Head of caudate nucleus (tissue), 42 donors: ENCODE measurements around the gene TCEAL9.
"Not testable (repeated sequence)": the region's sequence is repeated elsewhere in the genome, so short reads cannot be mapped to it uniquely, and the experiment has no call there.

ENCODE experiments used
- DNase-seq, 42 donors: peaks; one replicate each; pipeline versions ENCODE4 v3.0.0 to v3.0.0-alpha.2; 2020 to 2021; ENCODE audit warnings: mixed read lengths in 7 of 42
- intact Hi-C: fragments of 100-400 bp; cut with DNase I; formaldehyde crosslinking; loops from one replicate; pipeline ENCODE4 v1.15.0; 2022

TCEAL9 gene

GRCh38 chrX:103356130-103356798, at the start of gene TCEAL9:
Gene TCEAL9 (plus strand): TSS chrX:103356506. CDS start chrX:103357685, 1,179 bp downstream.
- DNase-seq, result peak in 40 of 42 donors; percentile 20 to 74 (median 46)
- intact Hi-C loops, result no loop called here

- DNase-seq, result peak in 21 of 42 donors; percentile 2 to 41 (median 14)
- intact Hi-C loops, result no loop called here
Measured at GRCh38 chrX:103309860-103310554, 46.3 kb upstream of the TCEAL9 start.

GRCh38 chrX:103310555-103311398, 45.5 kb upstream of the TCEAL9 start, which contains the start of gene BEX2:
Gene BEX2 (minus strand): TSS chrX:103310990. CDS start chrX:103309976, 1,014 bp downstream.
- intact Hi-C loops, result no loop called here
- DNase-seq, result peak; percentile 81 to 96 (median 88)

GRCh38 chrX:103311399-103311780, 44.9 kb upstream of the TCEAL9 start:
- intact Hi-C loops, result no loop called here
- no peak for DNase-seq

GRCh38 chrX:103329991-103330390, 26.3 kb upstream of the TCEAL9 start, which contains the start of gene TCEAL7:
Gene TCEAL7 (plus strand): TSS chrX:103330239. CDS start chrX:103331404, 1,165 bp downstream.
- DNase-seq, result peak; percentile 40 to 90 (median 76)
- intact Hi-C loops, result no loop called here

GRCh38 chrX:103330681-103331288, 25.5 kb upstream of the TCEAL9 start:
- intact Hi-C loops, result no loop called here
- peak in 19 of 42 donors; percentile 2 to 57 (median 27) for DNase-seq

- intact Hi-C loops, result no loop called here
- peak in 27 of 42 donors; percentile 6 to 77 (median 37) for DNase-seq
Measured at GRCh38 chrX:103338663-103339062, 17.6 kb upstream of the TCEAL9 start.

- intact Hi-C loops, result loop anchor here (10.0 kb wide), 1 partner anchor 122 kb away; no protein-coding TSS in a partner anchor
- peak in 33 of 42 donors; percentile 11 to 83 (median 51) for DNase-seq
Measured at GRCh38 chrX:103343105-103343504, 13.2 kb upstream of the TCEAL9 start.

GRCh38 chrX:103344606-103345005, 11.7 kb upstream of the TCEAL9 start:
- no peak for DNase-seq
- intact Hi-C loops, result loop anchor here (10.0 kb wide), 1 partner anchor 120 kb away; no protein-coding TSS in a partner anchor

GRCh38 chrX:103347682-103348397, 8.5 kb upstream of the TCEAL9 start:
- intact Hi-C loops, result loop anchor here (10.0 kb wide), 1 partner anchor 117 kb away; no protein-coding TSS in a partner anchor
- no peak for DNase-seq

- DNase-seq, result peak in 6 of 42 donors; percentile 4 to 58 (median 18)
- intact Hi-C loops, result no loop called here
Measured at GRCh38 chrX:103356858-103357257, 552 bp downstream of the TCEAL9 start.

- intact Hi-C loops, result no loop called here
- DNase-seq, result no peak
Measured at GRCh38 chrX:103357871-103358270, 1.6 kb downstream of the TCEAL9 start.

- intact Hi-C loops, DNase-seq: not testable (repeated sequence)
Measured at GRCh38 chrX:103359605-103360004, 3.3 kb downstream of the TCEAL9 start.

GRCh38 chrX:103360092-103360491, 3.8 kb downstream of the TCEAL9 start:
- DNase-seq, result no peak
- intact Hi-C loops, result no loop called here

GRCh38 chrX:103360916-103361315, 4.6 kb downstream of the TCEAL9 start:
- intact Hi-C loops, result no loop called here
- no peak for DNase-seq

GRCh38 chrX:103361798-103362197, 5.5 kb downstream of the TCEAL9 start:
- intact Hi-C loops, result no loop called here
- DNase-seq, result no peak

GRCh38 chrX:103362474-103362873, 6.2 kb downstream of the TCEAL9 start:
- intact Hi-C loops, result no loop called here
- DNase-seq, result no peak

GRCh38 chrX:103363046-103363445, 6.7 kb downstream of the TCEAL9 start:
- intact Hi-C loops, result no loop called here

More at GRCh38 chrX:103363046-103363445, 6.7 kb downstream of the TCEAL9 start:
- no peak for DNase-seq
